ENCODE measurements around the gene AK8.
A peak's percentile ranks its signal among the peaks of the same experiment; 100 is the strongest.

AK8 gene

DNA sequence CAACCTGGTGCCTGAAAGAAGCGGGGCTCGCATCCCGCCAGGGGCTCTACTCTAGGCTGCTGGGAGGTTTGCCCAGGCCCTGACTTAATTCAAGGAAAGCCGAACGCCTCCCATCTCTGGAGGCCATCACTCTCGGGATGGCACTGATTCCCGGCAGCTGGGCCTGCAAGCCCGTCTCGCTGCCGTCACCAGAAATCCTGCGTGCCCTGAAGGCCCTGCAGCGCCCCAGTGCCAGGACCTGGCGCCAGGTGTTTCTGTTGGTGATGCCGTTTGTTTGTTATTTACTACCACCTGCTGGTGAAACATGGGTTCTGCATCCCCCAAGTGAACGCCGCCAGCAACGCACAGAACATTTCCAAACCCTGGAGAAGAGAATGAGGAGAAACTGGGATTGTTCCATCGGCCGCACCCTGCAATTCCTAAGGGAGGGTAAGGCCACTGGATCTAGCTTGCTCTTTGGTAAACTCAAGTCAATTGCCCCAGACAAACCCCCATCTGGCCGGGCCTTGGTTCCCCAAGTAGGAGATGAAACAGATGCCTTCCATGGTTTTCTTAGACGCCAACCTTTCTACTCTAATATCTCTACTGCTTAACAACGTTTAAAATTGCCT lies 77.9 kb downstream of the AK8 start:
- peak; percentile 21 to 31 (median 26) for DNase-seq (ENCODE audit: low read depth in 3 of 3, low spot score in 1 of 3)

DNA sequence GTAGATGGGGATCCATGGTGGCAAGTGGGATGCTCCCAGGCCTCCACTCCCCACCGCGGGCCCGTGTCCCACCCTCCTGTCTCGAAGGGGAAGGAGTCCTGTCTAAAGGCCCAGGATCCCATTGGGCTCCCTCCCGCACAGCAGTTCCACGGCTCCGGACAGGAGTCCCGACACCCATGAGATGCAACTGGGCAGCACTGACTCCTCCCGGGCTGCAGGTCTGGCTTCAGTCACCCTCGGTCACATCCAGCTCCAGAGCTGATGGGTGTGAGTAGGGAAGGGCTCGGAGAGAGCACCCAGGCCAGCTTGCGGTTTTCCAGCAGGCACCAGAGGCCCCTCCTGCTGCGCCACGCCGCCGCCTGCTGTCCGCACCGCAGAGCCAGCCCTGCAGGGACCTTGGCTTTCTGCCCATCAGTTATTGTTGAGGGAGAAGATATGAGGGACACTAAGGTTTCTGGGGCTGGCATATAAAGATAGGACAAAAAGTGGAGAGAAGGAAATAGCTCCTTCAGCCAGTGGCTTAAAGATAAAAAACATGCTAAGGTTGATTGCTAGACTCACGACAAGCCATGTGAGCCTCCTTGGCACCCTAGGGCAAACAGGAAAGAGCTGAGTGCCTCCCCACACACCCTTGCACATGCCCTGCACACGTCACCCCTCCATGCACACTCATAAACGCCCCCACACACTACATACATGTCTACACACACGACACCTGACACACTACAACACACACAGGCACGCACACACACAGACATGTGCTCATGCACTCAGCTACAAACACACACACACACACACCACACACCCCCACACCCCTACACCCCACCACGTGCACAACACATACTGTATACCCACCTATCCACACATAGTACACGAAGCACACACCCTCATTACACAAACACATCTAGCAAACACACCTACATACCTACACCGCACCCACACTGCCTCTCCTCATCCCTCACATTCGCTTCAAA lies 79.0 kb downstream of the AK8 start:
- DNase-seq (ENCODE audit: low read depth in 3 of 3, low spot score in 1 of 3): no peak

DNA sequence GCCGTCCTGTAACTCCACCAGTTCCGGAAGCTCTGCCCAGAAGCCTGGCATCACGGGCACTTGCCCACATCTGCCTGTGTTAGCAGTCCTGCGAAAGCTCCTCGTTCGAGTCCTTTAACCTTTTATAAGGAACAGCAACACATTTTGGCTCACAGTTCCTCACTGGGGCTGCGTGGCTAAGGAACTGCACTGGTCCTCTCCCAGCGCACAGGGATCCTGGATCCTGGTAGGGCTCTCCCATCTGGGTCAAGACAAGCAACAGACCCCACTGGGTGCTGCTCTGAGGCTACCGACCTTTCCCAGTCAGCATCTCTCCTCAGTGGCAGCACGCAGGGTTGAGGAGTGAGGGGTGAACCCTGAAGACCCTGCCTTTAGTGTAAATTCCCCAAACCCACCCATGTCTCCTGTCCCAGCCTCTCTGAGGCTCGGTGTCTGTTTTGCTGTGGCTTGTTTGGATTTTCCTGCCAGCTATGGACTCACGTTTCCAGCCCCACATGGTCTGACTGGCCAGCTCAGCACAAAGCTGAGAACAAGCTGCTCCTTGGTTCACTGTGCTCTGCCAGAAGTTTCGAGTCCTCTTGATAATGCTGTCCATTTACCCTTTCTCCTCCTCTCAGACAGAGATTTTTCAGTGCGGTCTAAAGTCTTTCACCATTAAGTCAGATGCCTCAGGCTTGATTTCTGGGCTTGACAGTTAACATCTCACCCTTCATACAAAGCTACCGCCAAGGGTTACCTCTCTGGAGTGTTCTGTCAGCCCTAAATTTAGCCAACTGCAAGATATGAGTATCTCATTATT lies 80.0 kb downstream of the AK8 start:
- DNase-seq (ENCODE audit: low read depth in 3 of 3, low spot score in 1 of 3): no peak

DNA sequence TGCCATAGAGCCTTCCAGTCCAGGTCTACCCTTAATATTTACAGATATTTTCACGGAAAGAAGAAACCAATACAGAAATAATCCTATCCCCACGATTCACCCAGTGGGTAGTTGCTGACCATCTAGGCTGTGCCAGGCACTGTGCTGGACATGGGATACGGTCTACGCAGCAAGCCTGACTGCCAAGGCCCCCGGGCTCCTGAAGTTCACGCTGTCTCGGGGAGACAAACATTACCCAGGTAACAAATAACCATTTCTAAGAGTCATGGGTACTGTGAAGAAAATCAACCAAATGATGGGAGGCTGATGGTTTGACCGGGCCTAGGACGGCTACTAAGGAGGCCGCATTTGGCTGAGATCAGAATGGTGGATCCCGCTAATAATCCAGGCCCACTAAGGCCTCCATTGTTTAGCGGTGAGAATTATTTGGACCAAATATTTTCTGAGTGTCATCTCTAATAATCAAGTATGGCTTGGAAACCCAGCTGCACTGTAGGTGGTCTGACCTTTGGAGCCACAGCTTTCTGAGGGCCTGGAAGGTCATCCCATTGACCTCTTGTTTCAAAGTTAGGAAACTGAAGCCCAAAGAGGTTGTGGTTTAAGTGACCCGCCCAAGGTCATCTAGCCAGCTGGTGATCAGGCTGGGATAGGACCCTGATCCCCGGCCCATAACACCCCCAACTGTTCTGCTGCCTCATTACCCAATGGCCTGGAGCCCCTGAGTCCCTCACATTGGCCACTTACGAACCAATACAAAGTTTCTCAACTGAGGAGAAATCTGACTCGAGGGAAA lies 82.4 kb downstream of the AK8 start:
- no peak for DNase-seq (ENCODE audit: low read depth in 3 of 3, low spot score in 1 of 3)

DNA sequence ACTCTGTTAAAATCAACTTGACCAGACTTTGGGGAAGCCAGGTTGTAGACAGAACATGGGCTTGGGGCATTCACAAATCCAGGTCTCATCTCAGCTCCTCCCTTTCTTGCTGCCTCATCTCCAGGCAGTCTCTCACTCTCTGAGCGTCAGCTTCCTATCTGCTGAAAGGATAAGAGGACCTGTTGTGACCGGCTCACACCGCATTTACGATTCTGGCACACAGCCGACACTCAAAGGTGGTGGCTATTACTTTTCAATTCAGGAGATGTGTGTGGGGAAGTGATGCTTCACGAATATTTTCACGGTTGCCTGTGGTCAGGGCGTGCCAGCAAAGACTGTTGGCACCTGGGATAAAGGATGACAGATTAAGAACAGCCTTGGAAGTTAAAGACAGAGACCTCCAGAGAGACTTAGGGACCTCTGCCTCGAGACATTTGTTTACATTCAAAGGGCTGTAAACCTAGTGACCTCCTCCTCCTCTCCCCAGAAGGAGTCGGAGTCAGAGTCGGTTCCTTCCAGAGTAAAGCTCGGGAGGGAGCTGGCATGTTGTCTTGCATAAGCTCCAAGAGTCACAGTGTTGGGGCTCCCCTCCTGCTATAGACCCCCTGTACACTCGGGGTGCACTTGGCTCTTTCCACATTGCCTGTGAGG lies 83.2 kb downstream of the AK8 start:
- DNase-seq (ENCODE audit: low read depth in 3 of 3, low spot score in 1 of 3): no peak

DNA sequence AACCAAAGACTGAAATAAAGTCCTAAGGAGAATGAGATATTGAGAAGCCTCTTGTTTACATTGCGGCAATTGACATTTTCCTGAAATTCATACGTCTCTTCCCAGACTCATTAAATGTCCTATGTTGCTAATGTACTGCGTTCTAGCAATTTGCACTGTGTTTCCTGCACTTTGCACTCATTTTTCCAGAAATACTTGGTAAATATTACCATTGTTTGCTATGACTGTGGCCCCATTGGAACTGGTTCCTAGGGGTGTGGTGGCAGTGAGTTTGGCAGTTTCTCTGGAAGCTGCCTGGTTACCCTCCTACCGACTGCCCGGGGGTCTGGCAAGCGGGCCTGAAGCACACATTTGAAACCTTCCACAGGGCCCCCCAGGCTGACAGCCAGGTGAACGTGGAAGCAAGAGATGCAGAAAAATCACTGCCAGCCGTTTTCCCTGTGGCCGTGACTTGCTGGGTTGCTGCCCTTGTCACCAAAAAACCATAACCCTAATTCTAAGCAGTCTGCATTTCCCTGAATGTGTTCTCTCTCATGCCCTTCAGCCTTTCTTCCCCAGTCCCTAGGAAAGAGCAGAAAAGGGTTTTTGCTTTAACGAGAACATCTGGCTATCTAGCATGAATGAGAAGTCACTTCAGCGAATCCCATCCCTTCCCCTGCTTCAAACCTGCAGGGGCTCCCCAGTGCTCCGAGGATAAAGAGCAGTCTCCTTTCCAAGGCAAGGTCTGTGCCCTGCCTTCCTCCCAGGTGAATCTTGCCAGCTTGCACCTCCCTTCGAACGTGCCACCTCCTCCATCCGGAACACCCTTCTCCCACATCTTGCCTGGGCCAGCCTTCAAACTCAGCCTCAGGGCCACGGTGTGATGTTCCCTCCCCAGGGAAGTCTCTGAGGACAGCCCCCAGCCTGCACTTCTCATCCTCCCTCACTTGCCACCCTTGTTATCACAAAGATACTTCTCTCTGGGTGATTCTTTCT lies 84.2 kb downstream of the AK8 start:
- DNase-seq (ENCODE audit: low read depth in 3 of 3, low spot score in 1 of 3): no peak

DNA sequence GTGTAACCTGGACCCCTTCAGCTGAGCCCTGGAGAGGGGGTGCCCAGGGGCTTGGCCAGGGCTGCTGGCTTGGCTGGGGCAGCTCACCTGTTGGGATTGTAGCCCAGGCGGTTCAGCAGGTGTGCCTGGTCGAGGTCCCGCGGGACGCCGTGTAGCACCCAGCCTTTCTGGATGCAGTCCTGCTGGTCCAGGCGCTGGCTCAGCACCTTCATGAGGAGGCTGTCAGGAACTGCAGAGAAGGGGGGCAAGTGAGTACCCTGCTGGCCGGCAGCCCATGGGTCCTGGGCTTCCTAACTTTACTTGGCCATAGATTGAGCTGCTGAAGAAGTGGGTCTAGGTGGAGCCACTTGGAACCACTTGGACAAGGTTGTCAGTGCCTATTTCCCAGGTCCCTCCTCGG lies 85.5 kb downstream of the AK8 start:
- no peak for DNase-seq (ENCODE audit: low read depth in 3 of 3, low spot score in 1 of 3)

DNA sequence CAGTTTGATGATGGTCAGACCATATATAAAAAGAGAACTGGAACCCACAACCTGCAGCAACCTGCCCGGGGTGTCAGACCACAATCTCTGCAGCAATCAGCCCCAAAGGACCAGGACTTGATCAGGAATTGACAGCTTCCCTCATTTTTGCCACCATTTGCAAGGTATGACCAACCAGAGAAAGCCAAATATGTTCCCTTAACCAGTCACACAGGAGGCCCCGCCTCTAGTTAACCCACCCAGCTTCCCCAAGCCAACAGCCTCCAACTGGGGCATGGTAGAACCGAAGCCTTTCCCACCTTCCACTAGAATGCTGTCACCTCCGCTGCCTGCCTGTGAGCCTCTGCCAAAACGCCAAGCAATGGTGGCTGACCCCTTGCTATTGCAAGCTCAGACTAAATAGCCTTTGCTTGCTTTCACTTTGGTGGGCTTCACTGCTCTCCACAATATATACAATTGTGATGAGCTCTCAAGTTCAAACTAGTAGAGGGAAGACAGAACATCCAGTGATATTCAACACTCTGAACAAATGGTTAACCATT lies 86.3 kb downstream of the AK8 start:
- DNase-seq (ENCODE audit: low read depth in 3 of 3, low spot score in 1 of 3): no peak

DNA sequence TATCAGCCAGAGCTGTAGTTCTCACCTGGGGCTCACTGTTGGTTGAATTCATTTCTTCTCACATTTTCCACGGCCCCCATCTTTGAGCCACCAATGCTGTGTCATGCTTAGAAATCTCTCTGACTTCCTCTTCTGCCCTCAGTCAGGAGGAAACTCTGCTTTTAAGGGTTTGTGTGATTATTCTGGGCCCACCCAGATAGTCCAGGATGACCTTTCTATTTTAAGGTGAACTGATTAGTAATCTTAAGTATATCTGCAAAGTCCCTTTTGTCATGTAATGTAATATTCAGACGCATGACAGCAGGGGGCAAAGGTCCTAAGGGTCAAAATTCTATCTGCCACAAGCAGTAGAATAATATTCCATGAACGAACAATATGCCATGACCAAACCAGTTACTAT lies 88.4 kb downstream of the AK8 start:
- no peak for DNase-seq (ENCODE audit: low read depth in 3 of 3, low spot score in 1 of 3)

DNA sequence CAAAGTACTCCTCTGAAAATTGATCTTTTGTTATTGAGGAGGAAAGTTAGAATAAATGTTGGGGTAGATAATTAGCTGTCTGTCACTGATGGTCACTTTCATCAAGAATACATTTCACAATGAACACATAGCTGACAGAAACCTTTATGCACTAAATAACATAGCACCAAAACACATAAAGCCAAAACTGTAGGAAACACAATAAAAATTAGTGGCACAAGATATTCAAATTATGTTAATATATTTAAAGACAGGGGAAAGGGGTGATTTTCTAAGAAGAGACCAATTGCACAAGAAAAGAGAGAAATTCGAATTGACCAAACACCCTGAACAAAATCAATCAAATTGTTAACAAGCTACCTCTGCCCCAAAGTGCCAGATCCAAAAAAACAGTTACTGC lies 89.7 kb downstream of the AK8 start:
- no peak for DNase-seq (ENCODE audit: low read depth in 3 of 3, low spot score in 1 of 3)

DNA sequence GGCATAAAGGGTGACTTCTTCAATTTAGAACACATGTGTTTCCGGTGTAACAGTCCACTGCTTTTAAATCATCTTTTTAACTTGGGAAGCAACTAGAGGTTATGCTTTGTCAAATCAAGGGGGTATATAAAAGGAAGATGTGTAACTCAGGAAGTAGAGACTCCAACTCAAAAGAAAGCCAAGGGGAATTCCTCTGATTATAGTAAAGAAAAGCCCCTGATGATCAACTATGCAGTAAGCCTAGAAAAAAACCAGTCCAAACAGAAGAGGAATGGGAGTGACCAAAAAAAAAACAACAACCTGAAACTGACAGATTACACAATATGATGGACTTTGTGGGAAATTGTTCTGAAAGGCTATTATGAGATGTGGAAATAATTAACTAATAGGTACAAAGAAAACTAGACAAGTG lies 90.3 kb downstream of the AK8 start:
- DNase-seq (ENCODE audit: low read depth in 3 of 3, low spot score in 1 of 3): no peak

DNA sequence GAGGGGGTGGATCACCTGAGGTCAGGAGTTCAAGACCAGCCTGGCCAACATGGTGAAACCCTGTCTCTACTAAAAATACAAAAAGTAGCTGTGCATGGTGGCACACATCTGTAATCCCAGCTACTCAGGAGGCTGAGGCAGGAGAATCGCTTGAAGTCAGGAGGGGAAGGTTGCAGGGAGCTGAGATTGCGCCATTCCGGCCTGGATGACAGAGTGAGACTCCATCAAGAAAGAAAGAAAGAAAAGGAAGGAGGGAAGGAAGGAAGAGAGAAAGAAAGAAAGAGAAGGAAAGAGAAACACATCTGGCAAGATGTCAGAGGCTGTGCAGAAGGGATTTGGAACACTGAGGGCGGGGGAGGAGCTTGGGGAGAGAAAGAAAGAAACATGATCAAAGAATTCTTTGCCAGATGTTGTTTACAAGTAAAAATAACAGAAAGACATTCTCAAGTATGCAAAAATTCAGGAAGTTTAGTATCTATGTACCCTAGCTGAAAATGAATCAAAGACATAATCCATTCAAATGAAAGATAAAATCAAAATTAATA lies 93.7 kb downstream of the AK8 start:
- DNase-seq (ENCODE audit: low read depth in 3 of 3, low spot score in 1 of 3): no peak

DNA sequence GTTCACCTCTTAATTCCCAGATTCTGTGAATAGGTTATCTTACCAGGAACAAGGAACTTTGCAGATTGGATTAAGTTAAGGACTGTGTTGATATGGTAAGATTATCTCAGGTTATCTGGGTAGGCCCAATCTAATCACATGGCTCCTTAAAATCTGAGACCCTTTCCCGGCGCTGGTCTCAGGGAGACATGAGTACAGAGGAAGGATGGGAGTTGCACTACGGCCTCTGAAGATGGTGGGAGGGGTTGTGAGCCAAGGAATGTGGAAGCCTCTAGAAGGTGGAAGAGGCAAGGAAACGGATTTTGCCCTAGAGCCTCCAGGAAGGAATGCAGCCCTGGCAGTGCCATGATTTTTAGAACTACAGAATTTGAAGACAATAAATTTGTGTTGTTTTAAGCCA lies 95.1 kb downstream of the AK8 start:
- DNase-seq (ENCODE audit: low read depth in 3 of 3, low spot score in 1 of 3): no peak

DNA sequence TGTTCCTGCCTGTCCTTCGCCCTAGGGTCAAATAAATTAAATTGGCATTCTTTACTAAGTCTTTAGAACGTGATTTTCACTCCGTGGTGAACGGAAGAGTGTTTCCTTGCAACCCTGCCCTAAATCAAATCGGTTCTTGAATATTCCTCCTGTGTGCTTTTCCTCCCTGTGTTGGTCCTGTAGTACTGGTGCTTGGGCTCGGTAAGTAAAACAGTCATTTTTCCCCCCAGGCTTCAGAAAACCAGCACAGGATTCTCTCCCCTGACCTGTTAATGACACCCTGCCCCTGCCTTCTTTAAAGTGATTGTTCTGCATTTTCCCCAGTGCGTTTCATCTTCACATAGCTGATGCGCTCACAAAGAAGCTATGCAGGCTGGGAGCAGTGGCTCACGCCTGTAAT lies 96.0 kb downstream of the AK8 start:
- no peak for DNase-seq (ENCODE audit: low read depth in 3 of 3, low spot score in 1 of 3)

DNA sequence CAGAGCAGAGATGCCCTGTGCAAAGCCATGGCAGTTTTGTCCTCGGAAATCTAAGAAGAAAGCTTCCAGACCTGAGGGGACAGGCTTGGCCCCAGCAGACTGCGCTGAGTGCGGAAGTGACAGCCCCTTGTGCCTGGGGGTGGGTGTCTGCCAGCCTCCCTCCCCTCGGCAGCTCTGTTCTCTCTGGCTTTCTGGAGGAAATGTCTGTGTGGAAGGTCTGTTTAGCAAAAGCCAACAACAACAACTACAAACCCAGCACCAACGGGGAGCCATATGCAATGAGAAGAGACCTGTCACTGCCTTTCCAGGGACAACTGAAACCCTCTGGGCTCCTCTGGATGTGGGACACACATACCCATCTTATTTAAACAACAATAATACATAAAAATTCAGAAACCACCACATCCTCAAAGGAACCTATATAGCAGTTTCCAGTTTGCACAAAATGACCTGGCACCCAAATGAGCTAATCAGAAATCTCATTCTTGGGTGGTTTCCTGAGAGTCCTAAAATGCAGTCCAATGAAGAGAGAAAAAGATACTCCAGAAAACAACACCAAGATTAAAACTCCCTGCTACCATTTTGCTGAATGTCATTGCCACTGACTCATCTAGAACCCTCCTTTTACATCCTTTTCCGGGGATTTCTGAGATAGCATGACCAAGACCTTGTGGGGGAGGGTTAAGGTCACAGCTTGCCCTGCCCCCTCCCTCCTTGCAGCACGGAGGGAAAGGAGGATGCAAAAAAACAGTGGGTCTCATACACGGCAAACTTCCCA lies 97.7 kb downstream of the AK8 start:
- DNase-seq (ENCODE audit: low read depth in 3 of 3, low spot score in 1 of 3): no peak

DNA sequence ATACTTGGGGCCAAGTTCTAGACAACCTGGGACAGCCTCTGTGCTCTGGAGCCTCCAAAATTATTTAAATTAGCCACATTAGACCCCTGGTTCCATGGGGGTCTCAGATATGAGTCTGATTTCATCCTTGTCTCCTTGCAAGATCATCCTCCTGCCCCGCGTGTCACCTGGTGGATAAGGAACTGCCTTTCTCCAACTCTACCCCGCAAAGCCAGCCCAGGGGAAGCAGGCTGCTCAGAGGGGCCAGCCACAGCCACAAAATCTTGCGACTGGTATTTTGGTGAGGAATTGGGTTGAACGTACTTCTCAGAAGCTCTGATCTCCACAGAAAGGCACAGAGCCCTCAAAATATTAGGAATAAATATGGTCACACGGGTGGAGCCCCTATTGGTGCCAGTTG lies 101.2 kb downstream of the AK8 start:
- DNase-seq (ENCODE audit: low read depth in 3 of 3, low spot score in 1 of 3): no peak

DNA sequence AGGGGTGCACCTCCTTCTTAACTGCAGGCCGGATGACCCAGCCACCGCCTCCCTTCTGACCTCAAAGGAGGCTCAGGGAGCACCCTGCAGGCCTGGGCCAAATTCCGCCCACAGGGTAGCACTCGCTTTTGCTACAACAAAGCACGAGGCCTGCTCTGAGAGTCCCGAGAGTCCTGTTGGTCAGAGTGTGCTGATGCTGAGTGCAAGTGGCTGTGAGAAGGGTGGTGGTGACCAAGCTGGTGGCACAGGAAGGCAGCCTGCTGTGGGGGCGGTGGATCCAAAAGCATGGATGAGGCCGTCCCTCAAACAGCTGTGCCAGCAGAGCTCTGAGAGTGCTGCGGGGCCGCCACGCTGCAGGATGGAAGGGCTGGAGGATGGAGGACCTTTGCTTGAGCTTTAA lies 101.8 kb downstream of the AK8 start:
- no peak for DNase-seq (ENCODE audit: low read depth in 3 of 3, low spot score in 1 of 3)

DNA sequence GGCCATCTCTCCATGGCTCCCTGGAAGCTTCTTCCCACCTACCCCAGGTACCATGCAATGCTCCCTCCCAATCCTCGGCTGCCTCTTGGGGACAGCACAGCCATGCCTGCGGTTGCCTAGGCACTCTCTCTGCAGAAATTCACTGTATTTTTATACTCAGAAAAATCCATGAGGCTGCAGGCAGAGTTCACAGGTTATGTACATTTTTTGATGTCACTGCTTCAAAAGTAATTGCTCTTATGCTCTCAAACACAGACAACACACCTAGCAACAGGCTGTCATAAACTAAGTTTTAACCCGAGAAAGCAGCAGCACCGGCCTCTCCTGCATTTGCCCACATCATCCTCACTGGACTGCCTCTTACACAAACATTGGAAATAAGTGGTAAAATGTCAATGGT lies 102.4 kb downstream of the AK8 start:
- no peak for DNase-seq (ENCODE audit: low read depth in 3 of 3, low spot score in 1 of 3)

Data from stimulated activated CD4-positive, alpha-beta T cell treated with anti-CD3 and anti-CD28 coated beads, TNF-alpha, amount 100 ng/mL, for 1 hour (primary cell).